Measurements from ENCODE around the gene PPL. TPM values are rescaled to one million over a fixed set of nuclear protein-coding genes. Genes with fewer than 3 reads are reported as not detected.

Gene PPL
- total and polyA plus RNA-seq, 2 of the 13 experiments (the other 11 are each of a cell fraction or from before 2014, with no cell fraction given): 5.7 to 6.6 TPM

- TF ChIP-seq FOXA1 (IDR thresholded peaks at IDR 0.05): no peak
- peak; percentile 94 for TF ChIP-seq FOXA1 (CRISPR knock-in tag; IDR thresholded peaks at IDR 0.05)
- no peak for TF ChIP-seq SUZ12 (IDR thresholded peaks at IDR 0.05; ENCODE audit: low read depth, low read length)
- TF ChIP-seq SMYD3 (CRISPR knock-in tag; IDR thresholded peaks at IDR 0.05): no peak
- TF ChIP-seq JUN (CRISPR knock-in tag; IDR thresholded peaks at IDR 0.05): peak; percentile 100
- no peak for TF ChIP-seq ZNF136 (CRISPR knock-in tag; IDR thresholded peaks at IDR 0.05; ENCODE audit: low read depth)
- no peak for TF ChIP-seq ZNF749 (CRISPR knock-in tag; IDR thresholded peaks at IDR 0.05; ENCODE audit: borderline replicate concordance)
- no peak; the same call in 1 of the 2 replicates for TF ChIP-seq ZNF552 (CRISPR knock-in tag; IDR thresholded peaks at IDR 0.05; ENCODE audit: borderline replicate concordance)
- TF ChIP-seq ZNF841 (CRISPR knock-in tag; IDR thresholded peaks at IDR 0.05; ENCODE audit: borderline replicate concordance): no peak
- TF ChIP-seq ZNF800 (CRISPR knock-in tag; IDR thresholded peaks at IDR 0.05): no peak
- peak; percentile 62 for TF ChIP-seq RAD21 (CRISPR knock-in tag; IDR thresholded peaks at IDR 0.05)
- TF ChIP-seq HHEX (CRISPR knock-in tag; IDR thresholded peaks at IDR 0.05): no peak
- TF ChIP-seq, protein P1, sequence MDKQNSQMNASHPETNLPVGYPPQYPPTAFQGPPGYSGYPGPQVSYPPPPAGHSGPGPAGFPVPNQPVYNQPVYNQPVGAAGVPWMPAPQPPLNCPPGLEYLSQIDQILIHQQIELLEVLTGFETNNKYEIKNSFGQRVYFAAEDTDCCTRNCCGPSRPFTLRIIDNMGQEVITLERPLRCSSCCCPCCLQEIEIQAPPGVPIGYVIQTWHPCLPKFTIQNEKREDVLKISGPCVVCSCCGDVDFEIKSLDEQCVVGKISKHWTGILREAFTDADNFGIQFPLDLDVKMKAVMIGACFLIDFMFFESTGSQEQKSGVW (CRISPR knock-in tag; IDR thresholded peaks at IDR 0.05; ENCODE audit: borderline replicate concordance): no peak
- no peak for TF ChIP-seq ZNF670 (CRISPR knock-in tag; IDR thresholded peaks at IDR 0.05; ENCODE audit: borderline replicate concordance)
- peak; percentile 16 for TF ChIP-seq TP53 (CRISPR knock-in tag; conservative IDR thresholded peaks at IDR 0.05)
- TF ChIP-seq NR2F1 (CRISPR knock-in tag; IDR thresholded peaks at IDR 0.05): peak; percentile 65 to 78; a peak in 3 of 4 replicates
- TF ChIP-seq RFX5 (IDR thresholded peaks at IDR 0.05; ENCODE audit: low read depth, low read length): no peak
- no peak for TF ChIP-seq ZNF234 (CRISPR knock-in tag; conservative IDR thresholded peaks at IDR 0.05)
- TF ChIP-seq POLR2AphosphoS5 (IDR thresholded peaks at IDR 0.05; ENCODE audit: low read depth, low read length): no peak
- no peak for TF ChIP-seq U2AF1 (optimal IDR thresholded peaks at IDR 0.05; ENCODE audit: low read depth, low read length)
- TF ChIP-seq DPF2 (CRISPR knock-in tag; IDR thresholded peaks at IDR 0.05; ENCODE audit: borderline replicate concordance, low read depth): peak; percentile 82
- peak; percentile 81 for TF ChIP-seq ZNF780A (CRISPR knock-in tag; IDR thresholded peaks at IDR 0.05)
- TF ChIP-seq AGO1 (IDR thresholded peaks at IDR 0.05; ENCODE audit: low read depth, low read length, poor library complexity, severe bottlenecking): no peak
- peak; percentile 51; the same call in 1 of the 2 replicates for TF ChIP-seq PHF8 (CRISPR knock-in tag; IDR thresholded peaks at IDR 0.05)
- TF ChIP-seq TERF1 (CRISPR knock-in tag; IDR thresholded peaks at IDR 0.05): no peak
- no peak for TF ChIP-seq THAP7 (CRISPR knock-in tag; IDR thresholded peaks at IDR 0.05)
- TF ChIP-seq ZNF317 (CRISPR knock-in tag; IDR thresholded peaks at IDR 0.05): peak; percentile 74
Observed at GRCh38 chr16:4944333-4945281, 7.7 kb upstream of the PPL start (continued).

Measured in HepG2 (cell line).